Measurements from ENCODE around the gene SLC38A2.
A peak's percentile ranks its signal among the peaks of the same experiment; 100 is the strongest.

SLC38A2 gene

DNA sequence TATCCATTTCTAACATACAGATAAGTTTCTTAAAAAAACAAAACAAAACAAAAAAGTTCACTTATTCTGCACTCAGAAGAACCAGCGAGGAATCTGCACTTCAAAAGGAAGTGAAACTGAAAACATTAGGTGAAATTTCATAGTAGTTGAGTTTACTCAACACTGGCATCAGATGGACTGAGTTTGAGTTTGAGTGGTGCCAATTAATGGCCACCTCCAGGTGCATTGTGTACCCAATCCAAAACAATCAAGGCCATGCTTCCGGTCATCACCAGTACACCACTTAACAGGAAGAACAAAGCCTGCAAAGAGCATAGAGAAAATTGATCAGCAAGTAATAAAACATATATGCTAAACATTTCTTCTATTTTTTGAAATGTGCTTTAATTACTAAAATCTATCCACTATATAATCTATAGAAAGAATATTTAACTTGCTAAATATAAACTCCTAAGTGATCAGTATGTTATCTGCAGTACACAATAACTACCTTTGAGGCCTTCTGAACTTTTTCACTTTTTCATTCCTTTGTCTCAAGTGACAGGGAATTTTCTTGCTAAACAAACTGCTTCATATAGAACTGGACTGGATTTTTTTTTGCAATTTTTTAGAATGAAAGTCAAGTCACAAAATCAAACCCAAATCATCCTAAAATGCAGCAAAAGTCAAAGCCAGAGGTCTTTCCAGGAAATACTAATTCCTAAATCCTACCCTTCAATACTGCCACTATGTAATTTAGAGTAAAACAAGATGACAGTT lies 11.5 kb downstream of the SLC38A2 start:
- in situ Hi-C loops (cut with HindIII; ENCODE audit: low pct_unique_long_range_greater_than_20kb, low sequenced_read_pairs), result no loop called here
- no peak for DNase-seq (ENCODE audit: low read depth in 1 of 2, low spot score in 1 of 2)
- TF ChIP-seq JUND (IDR thresholded peaks at IDR 0.05; ENCODE audit: low read depth), result no peak

DNA sequence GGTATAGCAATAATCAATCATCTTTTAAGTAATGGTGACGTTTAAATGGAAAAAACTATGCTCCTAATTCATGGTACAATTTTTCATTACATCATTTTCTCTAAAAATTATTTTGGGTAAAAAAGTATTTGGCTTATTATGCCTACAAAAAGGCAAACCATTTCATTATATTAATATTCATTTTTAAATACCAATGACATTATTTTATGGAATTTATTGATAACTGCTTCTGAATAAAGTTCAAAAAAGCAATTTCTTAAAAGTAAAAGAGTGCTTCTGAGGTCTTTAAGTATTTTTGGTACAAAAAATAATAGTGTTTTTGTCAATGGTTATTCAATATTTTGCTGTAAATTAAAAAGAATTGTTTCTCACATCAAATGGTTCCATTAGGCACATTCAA lies 12.2 kb downstream of the SLC38A2 start:
- in situ Hi-C loops (cut with HindIII; ENCODE audit: low pct_unique_long_range_greater_than_20kb, low sequenced_read_pairs), result no loop called here
- DNase-seq (ENCODE audit: low read depth in 1 of 2, low spot score in 1 of 2), result no peak
- no peak for TF ChIP-seq JUND (IDR thresholded peaks at IDR 0.05; ENCODE audit: low read depth)

DNA sequence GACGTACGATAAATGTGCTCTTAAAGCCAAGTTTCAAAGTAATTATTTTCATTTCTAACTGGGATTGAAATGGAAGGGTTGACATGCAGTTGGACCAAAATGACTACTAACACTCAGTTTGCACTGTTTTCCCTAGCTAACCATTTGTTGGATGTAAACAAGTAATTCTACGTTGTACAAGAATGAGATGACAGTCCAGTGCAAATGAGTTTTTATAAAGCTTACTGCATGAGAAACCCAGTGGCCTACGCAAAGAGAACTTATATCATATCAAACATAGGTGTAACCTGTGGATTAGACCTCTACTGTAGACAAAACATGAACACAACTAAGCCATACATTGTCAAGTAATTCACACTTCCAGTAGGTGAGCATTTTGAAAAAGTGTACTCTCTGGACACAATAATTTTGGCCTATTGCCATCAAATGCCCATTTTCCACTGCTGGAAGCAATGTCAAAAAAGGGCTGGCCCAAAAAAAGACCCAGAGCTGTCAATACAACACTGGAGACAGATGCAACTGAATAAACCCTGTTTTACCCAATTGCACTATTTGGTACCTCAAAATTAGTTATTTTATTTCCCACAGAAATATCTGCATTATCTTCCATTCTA lies 12.8 kb downstream of the SLC38A2 start:
- TF ChIP-seq JUND (IDR thresholded peaks at IDR 0.05; ENCODE audit: low read depth), result no peak
- in situ Hi-C loops (cut with HindIII; ENCODE audit: low pct_unique_long_range_greater_than_20kb, low sequenced_read_pairs), result no loop called here
- no peak for DNase-seq (ENCODE audit: low read depth in 1 of 2, low spot score in 1 of 2)

DNA sequence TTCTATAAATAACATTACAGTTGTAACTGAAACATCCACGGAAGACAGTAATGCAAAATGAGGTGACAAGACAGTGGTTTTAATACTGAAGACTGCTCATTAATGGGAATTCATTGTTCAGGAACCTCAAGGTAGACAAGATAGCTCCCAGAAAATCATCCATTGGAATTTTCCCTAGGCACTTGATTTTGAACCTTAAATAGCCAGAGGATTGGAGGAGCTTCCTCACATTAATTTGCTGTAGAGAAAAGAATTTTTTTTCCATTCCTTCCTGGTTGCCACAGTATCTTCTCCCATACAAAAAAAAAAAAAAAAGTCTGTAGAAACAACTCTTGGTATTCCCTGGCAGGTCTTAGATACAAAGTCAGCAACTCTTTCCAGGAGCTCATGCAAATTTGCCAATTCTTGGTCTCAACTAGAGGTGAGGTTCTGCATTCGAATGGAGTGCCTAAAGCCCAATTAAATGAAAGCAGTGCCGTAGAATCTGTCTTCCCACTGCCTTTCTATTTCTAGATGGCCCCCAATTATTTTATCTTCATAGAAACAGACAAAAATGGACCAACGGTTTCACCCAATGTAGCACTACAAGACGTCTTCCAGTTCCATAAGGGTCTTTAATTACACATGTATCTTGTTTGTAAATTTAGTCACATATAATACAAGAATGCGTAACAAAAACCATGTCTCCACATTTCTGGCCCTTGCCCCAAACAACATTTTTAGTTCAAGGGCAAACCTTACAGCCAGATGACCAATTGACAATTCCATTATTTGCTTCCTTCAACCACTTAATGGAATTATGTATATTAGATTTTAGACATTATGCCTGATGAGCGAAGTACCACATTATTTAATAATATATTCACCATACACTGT lies 13.5 kb downstream of the SLC38A2 start:
- no peak for DNase-seq (ENCODE audit: low read depth in 1 of 2, low spot score in 1 of 2)
- TF ChIP-seq JUND (IDR thresholded peaks at IDR 0.05; ENCODE audit: low read depth), result no peak
- in situ Hi-C loops (cut with HindIII; ENCODE audit: low pct_unique_long_range_greater_than_20kb, low sequenced_read_pairs), result no loop called here

DNA sequence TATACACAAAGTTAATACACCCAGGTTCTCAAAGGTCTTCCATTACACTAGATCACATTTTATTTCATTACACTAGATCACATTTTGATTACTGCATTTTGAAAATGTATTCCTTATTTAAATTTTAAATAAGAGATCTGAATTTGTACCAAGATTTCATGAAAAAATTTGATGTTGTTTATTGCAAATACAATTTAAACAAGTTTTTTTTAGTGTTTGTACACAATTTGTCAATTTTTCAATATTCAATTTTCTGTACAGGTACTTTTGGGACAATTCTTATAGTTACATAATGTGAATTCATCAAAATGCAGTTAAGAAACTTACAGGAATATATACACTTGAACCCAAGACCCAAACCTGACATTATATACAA lies 14.3 kb downstream of the SLC38A2 start:
- DNase-seq (ENCODE audit: low read depth in 1 of 2, low spot score in 1 of 2), result no peak
- in situ Hi-C loops (cut with HindIII; ENCODE audit: low pct_unique_long_range_greater_than_20kb, low sequenced_read_pairs), result no loop called here
- no peak for TF ChIP-seq JUND (IDR thresholded peaks at IDR 0.05; ENCODE audit: low read depth)

DNA sequence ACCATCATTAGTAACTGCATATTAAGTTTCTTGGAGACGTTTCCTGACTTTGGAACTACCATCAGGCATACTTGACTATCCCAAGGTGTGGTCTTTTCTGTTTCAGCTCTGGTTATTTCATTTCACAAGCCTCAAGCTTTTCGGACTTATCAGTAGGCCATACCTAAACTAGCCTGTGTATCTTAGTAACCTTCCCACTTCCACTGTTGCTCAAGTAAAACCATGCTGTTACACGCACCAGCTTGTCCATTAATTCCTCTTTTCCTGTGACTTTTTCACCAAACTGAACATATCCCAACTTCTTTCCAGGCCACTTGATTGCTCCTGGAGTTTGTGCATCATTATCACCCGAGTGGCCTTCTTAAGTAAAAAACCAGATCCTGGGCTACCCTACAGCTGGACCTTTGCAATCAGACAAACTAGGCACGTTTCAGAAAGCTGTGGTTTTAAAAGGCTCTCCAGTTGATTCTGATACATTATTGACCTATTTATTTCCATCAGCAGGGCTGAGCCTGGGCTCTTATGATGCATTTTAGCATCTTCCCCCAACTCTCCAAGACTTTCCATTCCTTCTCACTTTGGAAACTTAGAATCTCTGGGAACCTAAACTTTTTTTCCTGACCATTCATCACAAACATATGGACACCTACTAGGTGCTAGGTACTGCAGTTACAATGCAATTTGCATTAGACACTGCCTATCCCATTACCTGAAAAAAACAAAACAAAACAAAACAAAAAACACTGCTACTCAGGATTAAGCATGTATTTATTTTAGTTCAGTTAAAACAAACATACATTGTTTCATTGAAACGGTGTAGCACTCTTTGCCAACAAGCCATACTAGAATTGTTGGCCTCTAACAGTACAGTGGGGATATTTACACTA lies 14.9 kb downstream of the SLC38A2 start:
- in situ Hi-C loops (cut with HindIII; ENCODE audit: low pct_unique_long_range_greater_than_20kb, low sequenced_read_pairs), result no loop called here
- peak in 1 of 2 experiments; percentile 53 for DNase-seq (ENCODE audit: low read depth in 1 of 2, low spot score in 1 of 2)
- peak; percentile 43; the same call in 1 of the 2 replicates for TF ChIP-seq JUND (IDR thresholded peaks at IDR 0.05; ENCODE audit: low read depth)

DNA sequence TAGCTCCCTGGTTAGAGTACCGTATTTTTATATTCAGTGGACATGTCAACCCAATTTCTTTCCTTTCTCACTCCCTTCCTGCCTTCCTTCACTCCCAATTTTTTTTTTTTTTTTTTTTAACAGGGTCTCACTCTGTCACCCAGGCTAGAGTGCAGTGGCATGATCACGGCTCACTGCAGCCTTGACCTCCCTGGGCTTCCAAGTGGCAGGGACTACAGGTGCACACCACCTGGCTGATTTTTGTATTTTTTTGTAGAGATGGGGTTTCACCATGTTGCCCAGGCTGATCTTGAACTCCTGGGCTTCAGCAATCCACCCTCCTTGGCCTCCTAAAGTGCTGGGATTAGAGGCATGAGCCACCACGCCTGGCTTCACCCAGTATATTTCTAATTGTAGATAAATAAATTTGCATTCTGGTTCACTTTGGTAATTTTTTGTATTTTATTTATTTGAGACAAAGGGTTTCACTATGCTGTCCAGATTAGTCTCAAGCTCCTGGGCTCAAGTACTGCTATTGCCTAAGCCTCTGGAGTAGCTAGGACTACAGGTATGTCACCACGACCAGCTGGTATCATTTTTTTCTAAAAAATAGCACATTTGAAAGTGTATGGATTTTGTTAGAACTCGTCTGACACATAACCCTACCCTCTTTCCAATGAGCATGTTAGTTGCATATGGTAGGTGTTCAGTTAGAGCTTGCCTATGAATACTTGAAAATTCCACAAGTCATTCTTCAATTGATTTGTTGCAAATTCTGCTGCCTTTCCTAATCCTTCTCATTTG lies 15.7 kb downstream of the SLC38A2 start:
- no peak for DNase-seq (ENCODE audit: low read depth in 1 of 2, low spot score in 1 of 2)
- no peak for TF ChIP-seq JUND (IDR thresholded peaks at IDR 0.05; ENCODE audit: low read depth)
- in situ Hi-C loops (cut with HindIII; ENCODE audit: low pct_unique_long_range_greater_than_20kb, low sequenced_read_pairs), result no loop called here

DNA sequence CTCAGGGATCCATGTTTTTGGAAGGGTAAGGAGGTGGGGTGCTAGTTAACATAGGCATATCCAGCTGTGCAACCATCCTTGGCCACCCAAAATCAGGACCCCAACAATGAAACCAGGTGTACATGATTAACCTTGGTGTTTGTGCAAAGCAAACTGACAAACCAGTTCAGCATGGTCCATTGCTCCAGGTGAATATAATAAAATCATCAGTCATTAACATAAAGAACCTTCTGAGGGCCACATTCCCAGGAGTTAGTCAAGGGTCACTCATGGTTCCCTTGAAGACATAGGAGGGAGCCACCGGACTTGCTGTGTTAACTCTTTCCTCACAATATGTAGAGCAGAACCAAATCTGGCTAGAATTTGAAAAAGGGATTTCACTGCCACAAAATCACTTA lies 17.8 kb downstream of the SLC38A2 start:
- TF ChIP-seq JUND (IDR thresholded peaks at IDR 0.05; ENCODE audit: low read depth), result no peak
- DNase-seq (ENCODE audit: low read depth in 1 of 2, low spot score in 1 of 2), result peak in 1 of 2 experiments; percentile 70
- in situ Hi-C loops (cut with HindIII; ENCODE audit: low pct_unique_long_range_greater_than_20kb, low sequenced_read_pairs), result no loop called here

DNA sequence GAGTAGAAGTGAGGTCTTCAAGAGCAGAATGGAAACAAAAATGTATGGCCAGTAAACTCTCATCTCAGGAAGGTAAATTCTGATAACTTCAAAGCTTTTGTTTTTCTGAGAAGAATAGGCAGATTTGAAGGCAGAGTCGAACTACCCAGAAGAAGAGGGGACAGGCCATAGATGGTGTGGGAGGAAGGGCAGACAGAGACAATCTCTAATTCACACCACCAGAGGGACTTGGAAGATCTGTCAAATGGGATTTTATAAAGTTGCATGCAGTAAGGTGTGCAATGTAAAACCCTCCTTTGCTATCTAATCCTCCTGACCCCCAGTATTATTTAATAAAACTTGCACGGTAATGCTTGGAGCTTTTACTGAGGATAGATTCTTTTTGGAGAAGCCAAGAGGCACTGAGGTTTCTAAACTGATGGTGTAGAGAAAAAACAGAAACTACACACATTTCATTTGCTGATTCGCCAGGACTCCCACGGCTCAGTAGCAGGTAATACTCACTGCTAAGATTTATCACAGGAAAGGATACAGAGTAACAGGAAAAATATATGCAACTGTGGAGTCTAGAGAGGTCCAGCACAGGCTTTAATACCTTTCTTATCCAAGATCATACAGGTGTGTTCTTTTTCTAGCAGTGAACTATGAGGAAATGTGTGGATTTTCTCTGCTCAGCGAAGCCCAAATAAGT lies 18.3 kb downstream of the SLC38A2 start:
- no peak for TF ChIP-seq JUND (IDR thresholded peaks at IDR 0.05; ENCODE audit: low read depth)
- peak in 1 of 2 experiments; percentile 53 for DNase-seq (ENCODE audit: low read depth in 1 of 2, low spot score in 1 of 2)
- in situ Hi-C loops (cut with HindIII; ENCODE audit: low pct_unique_long_range_greater_than_20kb, low sequenced_read_pairs), result no loop called here

DNA sequence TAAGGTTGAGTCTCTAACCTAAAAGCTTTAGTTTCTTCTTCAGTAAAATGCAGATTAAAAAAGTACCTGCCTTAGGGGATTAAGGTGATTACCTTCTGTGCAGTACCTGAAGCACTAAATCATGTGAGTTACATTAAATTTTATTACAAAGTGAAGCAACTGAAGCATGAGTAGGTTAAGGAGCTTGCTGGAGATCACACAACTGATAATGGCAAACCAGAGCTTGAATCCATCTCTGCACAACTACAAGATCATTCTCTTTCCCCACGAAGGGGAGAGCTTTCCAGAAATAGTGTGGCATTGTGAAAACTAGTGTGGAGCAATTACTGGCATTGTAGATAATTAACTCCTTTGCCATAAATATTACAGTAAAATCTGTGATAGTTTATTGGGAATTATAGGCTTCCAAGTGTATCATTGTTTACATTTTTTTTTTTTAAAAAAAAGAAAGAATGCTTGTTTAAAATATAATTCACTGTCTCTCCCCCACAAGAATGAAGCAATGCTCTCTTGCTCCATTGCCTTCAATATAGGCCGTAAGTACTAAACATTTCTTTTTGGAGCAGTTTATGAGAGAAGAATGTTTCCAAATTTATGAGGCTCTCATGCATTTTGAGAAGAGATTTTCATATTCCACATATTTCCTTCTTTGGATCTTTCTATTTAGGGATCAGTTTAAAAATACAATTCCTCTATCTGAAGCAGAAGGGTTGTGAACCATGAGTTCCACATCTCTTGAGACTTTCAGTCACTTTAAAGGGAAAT lies 20.5 kb downstream of the SLC38A2 start:
- TF ChIP-seq JUND (IDR thresholded peaks at IDR 0.05; ENCODE audit: low read depth), result no peak
- in situ Hi-C loops (cut with HindIII; ENCODE audit: low pct_unique_long_range_greater_than_20kb, low sequenced_read_pairs), result no loop called here
- DNase-seq (ENCODE audit: low read depth in 1 of 2, low spot score in 1 of 2), result no peak

All from T47D (cell line).